Bronchial epithelial cell (primary cell): Measurements from ENCODE around the gene ST7L. TPM values are rescaled to one million over a fixed set of nuclear protein-coding genes. Genes with fewer than 3 reads are reported as not detected.

ENCODE experiments used
- DNase-seq: peaks from one replicate; pipeline ENCODE4 v3.0.0-alpha.2; 2010; ENCODE audit warnings: low read depth
- FAIRE-seq: peaks from 2 replicates; lab custom pipeline; 2011; peaks lifted over from hg19 to GRCh38; lab: Jason Lieb, UNC
- H3K27me3 ChIP-seq: 2 replicates; pipeline ENCODE4 v1.5.1; 2011; ENCODE audit warnings: low read length; ENCODE audit not compliant: control insufficient read depth, insufficient read depth
- H3K36me3 ChIP-seq: 2 replicates; pipeline ENCODE4 v1.5.1; 2011; ENCODE audit warnings: low read length; ENCODE audit not compliant: control insufficient read depth, insufficient read depth
- H3K4me3 ChIP-seq: 2 replicates; pipeline ENCODE4 v1.5.1; 2011; ENCODE audit warnings: mild to moderate bottlenecking, low read depth, low read length, control low read depth
- total RNA-seq: library from RNA; depleted of rRNA; stranded (reverse); fragments of >200 nt; gene quantifications from 2 replicates; pipeline ENCODE4 v1.2.1, GENCODE V29; 2014
- TF ChIP-seq, protein P1 (sequence below): IDR thresholded peaks from 2 replicates; pipeline ENCODE4 v1.5.1; 2011; ENCODE audit warnings: mild to moderate bottlenecking, moderate library complexity, low read length, control low read depth, inconsistent platforms; ENCODE audit not compliant: insufficient read depth, severe bottlenecking

ST7L gene
- total RNA-seq, 1 donor from 2014 or later = 10.8 TPM

DNA sequence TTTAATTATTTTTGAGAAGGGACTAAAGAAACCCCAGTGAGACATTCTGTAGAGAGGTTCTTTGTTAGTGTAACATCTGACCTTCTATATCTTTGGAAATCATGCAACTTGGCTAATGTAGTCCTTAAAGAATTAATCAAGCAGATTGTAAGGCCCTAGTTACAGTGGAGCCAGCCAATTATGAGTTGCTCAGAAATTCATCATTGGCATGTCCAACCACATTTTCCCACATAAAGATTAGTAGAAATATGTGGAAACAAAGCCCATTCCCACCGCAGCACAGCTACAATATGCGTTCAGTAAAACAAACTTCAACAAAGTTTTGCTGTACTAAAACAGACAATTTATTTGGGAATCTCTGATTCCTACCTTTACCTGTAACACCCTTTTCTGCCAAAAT lies 82.4 kb downstream of the ST7L start:
- TF ChIP-seq, protein P1, sequence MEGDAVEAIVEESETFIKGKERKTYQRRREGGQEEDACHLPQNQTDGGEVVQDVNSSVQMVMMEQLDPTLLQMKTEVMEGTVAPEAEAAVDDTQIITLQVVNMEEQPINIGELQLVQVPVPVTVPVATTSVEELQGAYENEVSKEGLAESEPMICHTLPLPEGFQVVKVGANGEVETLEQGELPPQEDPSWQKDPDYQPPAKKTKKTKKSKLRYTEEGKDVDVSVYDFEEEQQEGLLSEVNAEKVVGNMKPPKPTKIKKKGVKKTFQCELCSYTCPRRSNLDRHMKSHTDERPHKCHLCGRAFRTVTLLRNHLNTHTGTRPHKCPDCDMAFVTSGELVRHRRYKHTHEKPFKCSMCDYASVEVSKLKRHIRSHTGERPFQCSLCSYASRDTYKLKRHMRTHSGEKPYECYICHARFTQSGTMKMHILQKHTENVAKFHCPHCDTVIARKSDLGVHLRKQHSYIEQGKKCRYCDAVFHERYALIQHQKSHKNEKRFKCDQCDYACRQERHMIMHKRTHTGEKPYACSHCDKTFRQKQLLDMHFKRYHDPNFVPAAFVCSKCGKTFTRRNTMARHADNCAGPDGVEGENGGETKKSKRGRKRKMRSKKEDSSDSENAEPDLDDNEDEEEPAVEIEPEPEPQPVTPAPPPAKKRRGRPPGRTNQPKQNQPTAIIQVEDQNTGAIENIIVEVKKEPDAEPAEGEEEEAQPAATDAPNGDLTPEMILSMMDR = no peak
- Histone ChIP-seq H3K4me3 (no peak overlapping the region), H3K27me3 (no peaks in the 10 kb centered on the region), H3K36me3 (no peaks in the 10 kb centered on the region)
- FAIRE-seq = no peak
- DNase-seq = no peak

DNA sequence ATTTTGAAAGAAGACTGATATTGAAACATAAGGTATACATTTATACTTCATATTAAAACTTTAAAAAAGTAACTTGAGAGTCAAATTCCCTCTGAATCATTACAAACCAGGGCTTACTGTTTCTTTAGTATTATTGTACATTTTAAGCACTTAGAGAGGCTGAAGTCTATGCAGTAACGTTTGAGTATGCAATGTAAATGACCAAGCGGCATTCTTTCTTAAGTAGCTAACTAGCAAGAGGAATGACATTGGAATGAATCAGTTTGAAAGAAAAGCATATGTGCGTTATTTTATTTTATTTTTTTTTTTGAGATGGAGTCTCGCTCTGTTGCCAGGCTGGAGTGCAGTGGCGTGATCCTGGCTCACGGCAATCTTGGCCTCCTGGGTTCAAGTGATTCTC lies 85.9 kb downstream of the ST7L start:
- no peaks in the 10 kb centered on the region for H3K27me3 ChIP-seq
- H3K36me3 ChIP-seq = no peaks in the 10 kb centered on the region
- DNase-seq (no peak), FAIRE-seq (no peak)
- H3K4me3 ChIP-seq = no peak overlapping the region
- TF ChIP-seq, protein P1 = no peak

DNA sequence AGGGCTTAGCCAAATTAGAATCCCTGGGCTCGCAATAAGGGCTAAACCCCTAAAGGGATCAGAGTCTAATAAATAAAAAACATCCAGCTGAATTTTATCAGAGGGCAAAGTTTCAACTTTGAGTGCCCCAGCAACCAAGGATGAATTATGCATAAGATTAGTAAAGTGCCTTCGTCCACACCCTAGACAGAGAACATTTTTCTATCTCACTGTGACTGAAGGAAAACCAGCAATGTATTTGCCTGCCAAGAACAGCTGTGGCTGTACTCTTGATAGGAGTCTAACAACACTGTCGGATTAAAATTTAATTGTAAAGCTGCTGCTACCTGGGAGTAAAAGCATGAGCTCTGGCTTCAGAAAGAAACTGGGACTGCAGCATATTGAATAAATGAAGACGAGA lies 86.9 kb downstream of the ST7L start:
- FAIRE-seq = no peak
- Histone ChIP-seq H3K27me3 (no peaks in the 10 kb centered on the region), H3K36me3 (no peaks in the 10 kb centered on the region), H3K4me3 (no peak overlapping the region)
- TF ChIP-seq, protein P1 = no peak
- DNase-seq = no peak

DNA sequence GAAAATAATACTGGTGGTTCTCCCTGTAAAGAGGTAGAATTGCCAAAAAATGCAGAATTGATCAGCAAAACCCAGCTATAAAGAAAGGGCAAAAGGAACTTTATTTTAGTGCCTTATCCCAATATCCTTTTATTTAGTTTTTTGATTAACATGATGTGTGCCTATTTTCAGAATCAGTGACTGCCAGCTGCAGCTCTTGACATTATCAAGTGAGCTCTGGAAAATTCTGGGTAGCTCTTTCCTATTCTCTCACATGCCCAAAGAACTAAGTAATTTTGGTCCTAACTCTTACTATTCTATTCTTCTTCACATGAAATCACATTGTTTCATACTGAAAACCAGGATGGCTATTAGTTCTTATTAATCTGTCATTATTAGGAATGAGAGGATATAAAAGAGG lies 88.1 kb downstream of the ST7L start:
- no peak for DNase-seq
- FAIRE-seq = no peak
- TF ChIP-seq, protein P1 = no peak
- Histone ChIP-seq H3K36me3 (peaks cover 2% of the 10 kb centered on the region), H3K4me3 (no peak overlapping the region), H3K27me3 (no peaks in the 10 kb centered on the region)

DNA sequence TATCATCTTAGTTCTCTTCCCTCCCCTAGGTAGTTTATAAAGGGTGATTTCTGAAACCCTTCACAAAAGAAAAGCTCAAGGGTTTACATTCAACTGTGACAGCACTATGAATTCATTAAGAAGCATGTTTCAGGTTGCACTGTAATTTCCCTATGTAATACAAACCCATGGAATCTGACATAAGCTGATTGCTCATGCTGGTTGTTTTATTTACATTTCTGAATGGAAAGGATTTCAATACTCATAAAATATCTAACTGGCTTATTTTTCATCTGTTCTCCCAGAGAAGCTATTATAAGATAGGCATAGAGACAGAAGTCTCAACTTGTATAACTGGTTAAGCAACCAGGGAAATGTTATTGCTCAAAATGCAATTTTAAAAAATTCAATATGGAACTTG lies 89.6 kb downstream of the ST7L start:
- H3K36me3 ChIP-seq = peaks cover 3% of the 10 kb centered on the region
- DNase-seq (peak; percentile 91), FAIRE-seq (no peak)
- TF ChIP-seq, protein P1 = no peak
- no peak overlapping the region for H3K4me3 ChIP-seq
- H3K27me3 ChIP-seq = no peaks in the 10 kb centered on the region

DNA sequence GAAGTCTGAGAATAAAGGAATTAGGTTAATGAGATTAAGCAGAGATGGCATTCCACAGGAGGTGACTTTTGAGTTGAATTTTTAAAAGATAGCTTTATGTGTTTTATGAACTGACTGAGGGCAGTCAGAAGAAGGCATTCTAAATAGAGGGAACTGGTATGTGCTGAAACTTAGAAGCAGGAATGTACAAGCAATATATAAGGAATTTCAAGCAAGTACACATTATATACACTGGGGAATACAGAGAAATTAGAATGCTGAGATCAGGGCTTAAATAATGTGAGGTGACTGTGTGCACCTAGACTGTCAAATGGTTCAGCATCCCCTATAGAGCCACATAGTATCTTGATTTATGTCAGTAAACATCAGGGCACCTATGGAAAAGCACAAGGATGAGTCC lies 90.9 kb downstream of the ST7L start:
- DNase-seq (no peak), FAIRE-seq (no peak)
- H3K27me3 ChIP-seq = no peaks in the 10 kb centered on the region
- H3K36me3 ChIP-seq = peaks cover 3% of the 10 kb centered on the region
- TF ChIP-seq, protein P1 = no peak
- H3K4me3 ChIP-seq = no peak overlapping the region
